K562 (cell line): Measurements from ENCODE around the gene SFI1. TPM values are rescaled to one million over a fixed set of nuclear protein-coding genes. Genes with fewer than 3 reads are reported as not detected.
A peak's percentile ranks its signal among the peaks of the same experiment; 100 is the strongest.

ENCODE experiments used
- ATAC-seq: fragments of 200-7000 bp; cut with Tn5 transposase; 3 replicates; pipeline ENCODE4 v1.9.1; 2020; ENCODE audit warnings: moderate library complexity
- BruUV-seq: library from RNA; stranded (reverse); fragments of 400-500 nt; replicated peaks from 2 replicates; lab custom pipeline; 2021; lab: Mats Ljungman, UMichigan
- CTCF ChIA-PET: fragments of 300-600 bp; formaldehyde crosslinking; extraction: SDS; loops from one replicate; lab custom pipeline; 2021; ENCODE audit warnings: low intra/inter-chr PET ratio; lab: Yijun Ruan, JAX
- POLR2A ChIA-PET: fragments of 300-600, 350-650 bp; sonication (Branson Sonifier 250); formaldehyde crosslinking; extraction: SDS; loops from one replicate; lab custom pipeline; 2021; ENCODE audit warnings: antibody characterized with exemption, inconsistent platforms; lab: Yijun Ruan, JAX
- DNase-seq, 4 experiments: peaks; one replicate each; pipeline versions ENCODE4 v3.0.0 to v3.0.0-alpha.2; 2011 to 2018; ENCODE audit warnings: low spot score in 3 of 4, mixed read lengths in 3 of 4; ENCODE audit errors: extremely low read depth in 1 of 4
- FAIRE-seq: peaks from 2 replicates; lab custom pipeline; 2011; peaks lifted over from hg19 to GRCh38; lab: Jason Lieb, UNC
- H2AFZ ChIP-seq: 2 replicates; pipeline ENCODE4 v1.6.0; 2011; ENCODE audit warnings: low read depth, low read length, control low read depth, inconsistent platforms
- H3K27ac ChIP-seq: fragments of 200-600 bp; 3 replicates; pipeline ENCODE4 v1.8.0; 2011; ENCODE audit warnings: low read depth, mild to moderate bottlenecking, control low read depth, inconsistent platforms, low read length, moderate library complexity, mixed read lengths; ENCODE audit errors: extremely low read depth
- H3K27me3 ChIP-seq, 2 experiments: fragments of 300-600 bp in 1 of 2; 2 replicates in 1 of 2; 3 replicates in 1 of 2; pipeline versions ENCODE4 v1.6.0 to v1.8.0; 2011; ENCODE audit warnings: inconsistent platforms in 2 of 2, low read length in 2 of 2, mild to moderate bottlenecking in 1 of 2, mixed read lengths in 1 of 2, moderate library complexity in 1 of 2; ENCODE audit not compliant: control insufficient read depth in 2 of 2, insufficient read depth in 2 of 2
- H3K36me3 ChIP-seq: fragments of 300-600 bp; 3 replicates; pipeline ENCODE4 v1.8.0; 2011; ENCODE audit warnings: mild to moderate bottlenecking, low read length, inconsistent platforms; ENCODE audit not compliant: control insufficient read depth, insufficient read depth
- H3K4me1 ChIP-seq, 2 experiments: fragments of 200-600 bp in 1 of 2; replicated peaks in 1 of 2; 2 replicates in 1 of 2; 3 replicates in 1 of 2; pipeline versions ENCODE4 v1.5.1 to v1.8.0; 2011; ENCODE audit warnings: inconsistent platforms in 2 of 2, low read length in 2 of 2, mild to moderate bottlenecking in 1 of 2, mixed read lengths in 1 of 2, moderate library complexity in 1 of 2; ENCODE audit not compliant: control insufficient read depth in 2 of 2, insufficient read depth in 2 of 2
- H3K4me2 ChIP-seq: 2 replicates; pipeline ENCODE4 v1.6.1; 2011; ENCODE audit warnings: low read length, control low read depth, inconsistent platforms, mixed read lengths; ENCODE audit not compliant: insufficient read depth
- H3K4me3 ChIP-seq: fragments of 200-600 bp; sonication (generic), shearing (Covaris generic); 2 replicates; pipeline ENCODE4 v1.5.1; 2016; ENCODE audit warnings: control low read depth, inconsistent platforms
- H3K79me2 ChIP-seq: fragments of 200-600 bp; 3 replicates; pipeline ENCODE4 v1.8.0; 2011; ENCODE audit warnings: low read length, inconsistent platforms; ENCODE audit not compliant: control insufficient read depth, insufficient read depth
- H3K9ac ChIP-seq, 2 experiments: 2 replicates each; pipeline versions ENCODE4 v1.6.0 to v1.6.1; 2011; ENCODE audit warnings: low read depth in 2 of 2, low read length in 2 of 2, control low read depth in 1 of 2, inconsistent platforms in 1 of 2, mild to moderate bottlenecking in 1 of 2, mixed read lengths in 1 of 2; ENCODE audit not compliant: insufficient read depth in 1 of 2
- H3K9me1 ChIP-seq: one replicate; pipeline ENCODE4 v1.6.0; 2011; ENCODE audit warnings: inconsistent platforms, mild to moderate bottlenecking, low read length, moderate library complexity; ENCODE audit not compliant: control insufficient read depth, insufficient read depth
- H3K9me3 ChIP-seq: replicated peaks from 2 replicates; pipeline ENCODE4 v1.5.1; 2011; ENCODE audit warnings: low read depth, low read length, inconsistent platforms; ENCODE audit not compliant: control insufficient read depth, insufficient read depth
- H4K20me1 ChIP-seq: replicated peaks from 2 replicates; pipeline ENCODE4 v1.6.1; 2011; ENCODE audit warnings: low read length, inconsistent platforms, mixed read lengths; ENCODE audit not compliant: control insufficient read depth, insufficient read depth
- CUX1 ChIP-seq: fragments of 200-800 bp; sonication (Bioruptor generic); IDR thresholded peaks from 2 replicates; pipeline ENCODE4 v1.6.1; 2016; ENCODE audit warnings: missing genetic modification characterization, missing compliant biosample characterization
- ZBTB40 ChIP-seq, 2 experiments: fragments of 450-650 bp in 1 of 2; sonication (generic) in 1 of 2; formaldehyde crosslinking in 1 of 2; IDR thresholded peaks; 2 replicates each; pipeline versions ENCODE4 v1.7.1 to v1.9.0; 2016 to 2022; ENCODE audit warnings: inconsistent platforms in 1 of 2, mild to moderate bottlenecking in 1 of 2, missing genetic modification reagents in 1 of 2
- whole genome bisulfite sequencing: fragments of 100-300 bp; shearing (Covaris generic); methylation state at CpG from one replicate; pipeline ENCODE4 v1.1.6; 2016; ENCODE audit warnings: low coverage, mixed read lengths; ENCODE audit not compliant: insufficient coverage; ENCODE audit errors: missing lambda C conversion rate; 5-methylcytosine and 5-hydroxymethylcytosine counted together
- in situ Hi-C: fragments of 300-500 bp; cut with MboI; formaldehyde crosslinking; loops from 4 replicates; pipeline ENCODE4 v1.15.0; 2018; ENCODE audit warnings: inconsistent platforms, mixed read lengths
- intact Hi-C: fragments of 100-400 bp; cut with micrococcal nuclease; formaldehyde crosslinking; loops from 2 replicates; pipeline ENCODE4 v1.14.2; 2022
- polyA plus RNA-seq, 8 experiments: library from polyadenylated mRNA; depleted of rRNA in 4 of 8; stranded (reverse) in 5 of 8; unstranded in 3 of 8; fragments of >200 nt; fragmentation: Nextera tagmentation in 2 of 8; fragmentation: Illumina TruSeq in 1 of 8; extraction: Ambion mirVana in 2 of 8; extraction: Trizol in 1 of 8; gene quantifications; 2 replicates each; pipeline versions ENCODE4 v1.2.1 to v1.2.3, GENCODE V29; 2011 to 2014; ENCODE audit warnings: inconsistent platforms in 1 of 8, missing spikeins in 1 of 8
- total RNA-seq, 7 experiments: library from RNA; depleted of rRNA in 6 of 7; stranded (reverse); fragments of >200 nt in 6 of 7; fragmentation: Illumina TruSeq in 2 of 7; extraction: Trizol in 2 of 7; gene quantifications; 2 replicates each; pipeline versions ENCODE4 v1.2.1 to v1.2.3, GENCODE V29; 2011 to 2021; ENCODE audit warnings: low replicate concordance in 1 of 7

The SFI1 gene
- total and polyA plus RNA-seq, 9 of the 15 experiments (the other 6 are each of a cell fraction or from before 2014, with no cell fraction given) = 3.0 to 25.6 (median 14.1) TPM

- ATAC-seq = no peak
- POLR2A ChIA-PET = interaction anchor here (1.0 to 1.1 kb wide), 2 partner anchors 8 to 135 kb away, joined by 3 to 4 read pairs; no protein-coding TSS in a partner anchor
- H3K4me2 ChIP-seq = no peak overlapping the region
- H3K4me3 ChIP-seq = no peak overlapping the region
- DNase-seq = no peak
- in situ Hi-C loops = loop anchor here (5.0 kb wide), 1 partner anchor 70 kb away; no protein-coding TSS in a partner anchor
- H3K36me3 ChIP-seq = peaks cover 15% of the 10 kb centered on the region; the same call in 1 of the 3 replicates
- intact Hi-C loops = loop anchor here (1.0 to 10.0 kb wide), 2 partner anchors 71 to 413 kb away; no protein-coding TSS in a partner anchor
- BruUV-seq = no TSS peak
- H4K20me1 ChIP-seq = no peaks in the 10 kb centered on the region
- 79% methylated on average over 2 of the region's 2 CpGs for WGBS
- H3K4me1 ChIP-seq = peaks cover 0 to 3% of the 10 kb centered on the region in 2 experiments; a peak in 2 of 5 replicates
- no peaks in the 10 kb centered on the region for H3K79me2 ChIP-seq
- CTCF ChIA-PET = interaction anchor here (0.6 to 0.8 kb wide), 3 partner anchors 70 to 519 kb away, joined by 3 to 6 read pairs (median 3); no protein-coding TSS in a partner anchor
- no peaks in the 10 kb centered on the region for H3K27me3 ChIP-seq
- no peaks in the 10 kb centered on the region for H3K9me1 ChIP-seq
- no peak overlapping the region for H3K27ac ChIP-seq
- H2AFZ ChIP-seq = no peak overlapping the region
- FAIRE-seq = no peak
- H3K9ac ChIP-seq = no peak overlapping the region
- TF ChIP-seq ZBTB40 (IDR thresholded peaks at IDR 0.05) (peak; percentile 90), ZBTB40 (CRISPR knock-in tag; IDR thresholded peaks at IDR 0.05) (peak; percentile 68), CUX1 (no peak)
- H3K9me3 ChIP-seq = no peaks in the 10 kb centered on the region
These were observed 65.6 kb downstream of the SFI1 start for GRCh38 chr22:31561970-31562369.
